K562 (cell line): ENCODE measurements around the gene PTPRU. TPM values are rescaled to one million over a fixed set of nuclear protein-coding genes. Genes with fewer than 3 reads are reported as not detected.

Source experiments
- CBX3 ChIP-seq, 2 experiments: IDR thresholded peaks; 1 replicate in 1 of 2; 2 replicates in 1 of 2; pipeline ENCODE4 v1.6.1; 2012; ENCODE audit warnings: inconsistent platforms in 2 of 2, low read length in 2 of 2, borderline replicate concordance in 1 of 2, control low read depth in 1 of 2
- ETV6 ChIP-seq, 3 experiments: fragments of 150-350 bp in 1 of 3; sonication (generic) in 1 of 3; formaldehyde crosslinking in 1 of 3; IDR thresholded peaks; 2 replicates each; pipeline versions ENCODE4 v1.6.1 to v1.8.0; 2014 to 2022; ENCODE audit warnings: borderline replicate concordance in 2 of 3, low read depth in 2 of 3, antibody characterized with exemption in 1 of 3, low read length in 1 of 3, mild to moderate bottlenecking in 1 of 3, missing genetic modification reagents in 1 of 3
- NFXL1 ChIP-seq: fragments of 450-650 bp; formaldehyde crosslinking; IDR thresholded peaks from 2 replicates; pipeline ENCODE4 v1.4.0; 2021; ENCODE audit warnings: mild to moderate bottlenecking
- TEAD4 ChIP-seq, 2 experiments: sonication (generic) in 1 of 2; formaldehyde crosslinking in 1 of 2; IDR thresholded peaks; 2 replicates each; pipeline versions ENCODE4 v1.6.1 to v1.8.0; 2012 to 2022; ENCODE audit warnings: borderline replicate concordance in 1 of 2, inconsistent platforms in 1 of 2, low read length in 1 of 2, mild to moderate bottlenecking in 1 of 2, missing genetic modification reagents in 1 of 2
- ZNF583 ChIP-seq: fragments of 250-450 bp; sonication (Bioruptor Pico); IDR thresholded peaks from 2 replicates; pipeline ENCODE4 v1.4.0; 2020
- polyA plus RNA-seq, 8 experiments: library from polyadenylated mRNA; depleted of rRNA in 4 of 8; stranded (reverse) in 5 of 8; unstranded in 3 of 8; fragments of >200 nt; fragmentation: Nextera tagmentation in 2 of 8; fragmentation: Illumina TruSeq in 1 of 8; extraction: Ambion mirVana in 2 of 8; extraction: Trizol in 1 of 8; gene quantifications; 2 replicates each; pipeline versions ENCODE4 v1.2.1 to v1.2.3, GENCODE V29; 2011 to 2014; ENCODE audit warnings: inconsistent platforms in 1 of 8, missing spikeins in 1 of 8
- total RNA-seq, 7 experiments: library from RNA; depleted of rRNA in 6 of 7; stranded (reverse); fragments of >200 nt in 6 of 7; fragmentation: Illumina TruSeq in 2 of 7; extraction: Trizol in 2 of 7; gene quantifications; 2 replicates each; pipeline versions ENCODE4 v1.2.1 to v1.2.3, GENCODE V29; 2011 to 2021; ENCODE audit warnings: low replicate concordance in 1 of 7
- TF ChIP-seq, protein P1 (sequence below): fragments of 200-600 bp; sonication (generic); IDR thresholded peaks from one replicate; pipeline ENCODE4 v1.6.1; 2012; ENCODE audit warnings: mild to moderate bottlenecking, low read depth, low read length, inconsistent platforms
- TF ChIP-seq, protein P2 (sequence below): sonication (generic); formaldehyde crosslinking; IDR thresholded peaks from 2 replicates; pipeline ENCODE4 v1.8.0; 2022; ENCODE audit warnings: missing genetic modification reagents, mild to moderate bottlenecking, borderline replicate concordance

PTPRU gene
- total and polyA plus RNA-seq, 9 of the 15 experiments (the other 6 are each of a cell fraction or from before 2014, with no cell fraction given), result 0.01 to 2.9 (median 1.0) TPM

GRCh38 chr1:29349871-29350491 is 113.7 kb downstream of the PTPRU start (continued):
- TF ChIP-seq, protein P1, sequence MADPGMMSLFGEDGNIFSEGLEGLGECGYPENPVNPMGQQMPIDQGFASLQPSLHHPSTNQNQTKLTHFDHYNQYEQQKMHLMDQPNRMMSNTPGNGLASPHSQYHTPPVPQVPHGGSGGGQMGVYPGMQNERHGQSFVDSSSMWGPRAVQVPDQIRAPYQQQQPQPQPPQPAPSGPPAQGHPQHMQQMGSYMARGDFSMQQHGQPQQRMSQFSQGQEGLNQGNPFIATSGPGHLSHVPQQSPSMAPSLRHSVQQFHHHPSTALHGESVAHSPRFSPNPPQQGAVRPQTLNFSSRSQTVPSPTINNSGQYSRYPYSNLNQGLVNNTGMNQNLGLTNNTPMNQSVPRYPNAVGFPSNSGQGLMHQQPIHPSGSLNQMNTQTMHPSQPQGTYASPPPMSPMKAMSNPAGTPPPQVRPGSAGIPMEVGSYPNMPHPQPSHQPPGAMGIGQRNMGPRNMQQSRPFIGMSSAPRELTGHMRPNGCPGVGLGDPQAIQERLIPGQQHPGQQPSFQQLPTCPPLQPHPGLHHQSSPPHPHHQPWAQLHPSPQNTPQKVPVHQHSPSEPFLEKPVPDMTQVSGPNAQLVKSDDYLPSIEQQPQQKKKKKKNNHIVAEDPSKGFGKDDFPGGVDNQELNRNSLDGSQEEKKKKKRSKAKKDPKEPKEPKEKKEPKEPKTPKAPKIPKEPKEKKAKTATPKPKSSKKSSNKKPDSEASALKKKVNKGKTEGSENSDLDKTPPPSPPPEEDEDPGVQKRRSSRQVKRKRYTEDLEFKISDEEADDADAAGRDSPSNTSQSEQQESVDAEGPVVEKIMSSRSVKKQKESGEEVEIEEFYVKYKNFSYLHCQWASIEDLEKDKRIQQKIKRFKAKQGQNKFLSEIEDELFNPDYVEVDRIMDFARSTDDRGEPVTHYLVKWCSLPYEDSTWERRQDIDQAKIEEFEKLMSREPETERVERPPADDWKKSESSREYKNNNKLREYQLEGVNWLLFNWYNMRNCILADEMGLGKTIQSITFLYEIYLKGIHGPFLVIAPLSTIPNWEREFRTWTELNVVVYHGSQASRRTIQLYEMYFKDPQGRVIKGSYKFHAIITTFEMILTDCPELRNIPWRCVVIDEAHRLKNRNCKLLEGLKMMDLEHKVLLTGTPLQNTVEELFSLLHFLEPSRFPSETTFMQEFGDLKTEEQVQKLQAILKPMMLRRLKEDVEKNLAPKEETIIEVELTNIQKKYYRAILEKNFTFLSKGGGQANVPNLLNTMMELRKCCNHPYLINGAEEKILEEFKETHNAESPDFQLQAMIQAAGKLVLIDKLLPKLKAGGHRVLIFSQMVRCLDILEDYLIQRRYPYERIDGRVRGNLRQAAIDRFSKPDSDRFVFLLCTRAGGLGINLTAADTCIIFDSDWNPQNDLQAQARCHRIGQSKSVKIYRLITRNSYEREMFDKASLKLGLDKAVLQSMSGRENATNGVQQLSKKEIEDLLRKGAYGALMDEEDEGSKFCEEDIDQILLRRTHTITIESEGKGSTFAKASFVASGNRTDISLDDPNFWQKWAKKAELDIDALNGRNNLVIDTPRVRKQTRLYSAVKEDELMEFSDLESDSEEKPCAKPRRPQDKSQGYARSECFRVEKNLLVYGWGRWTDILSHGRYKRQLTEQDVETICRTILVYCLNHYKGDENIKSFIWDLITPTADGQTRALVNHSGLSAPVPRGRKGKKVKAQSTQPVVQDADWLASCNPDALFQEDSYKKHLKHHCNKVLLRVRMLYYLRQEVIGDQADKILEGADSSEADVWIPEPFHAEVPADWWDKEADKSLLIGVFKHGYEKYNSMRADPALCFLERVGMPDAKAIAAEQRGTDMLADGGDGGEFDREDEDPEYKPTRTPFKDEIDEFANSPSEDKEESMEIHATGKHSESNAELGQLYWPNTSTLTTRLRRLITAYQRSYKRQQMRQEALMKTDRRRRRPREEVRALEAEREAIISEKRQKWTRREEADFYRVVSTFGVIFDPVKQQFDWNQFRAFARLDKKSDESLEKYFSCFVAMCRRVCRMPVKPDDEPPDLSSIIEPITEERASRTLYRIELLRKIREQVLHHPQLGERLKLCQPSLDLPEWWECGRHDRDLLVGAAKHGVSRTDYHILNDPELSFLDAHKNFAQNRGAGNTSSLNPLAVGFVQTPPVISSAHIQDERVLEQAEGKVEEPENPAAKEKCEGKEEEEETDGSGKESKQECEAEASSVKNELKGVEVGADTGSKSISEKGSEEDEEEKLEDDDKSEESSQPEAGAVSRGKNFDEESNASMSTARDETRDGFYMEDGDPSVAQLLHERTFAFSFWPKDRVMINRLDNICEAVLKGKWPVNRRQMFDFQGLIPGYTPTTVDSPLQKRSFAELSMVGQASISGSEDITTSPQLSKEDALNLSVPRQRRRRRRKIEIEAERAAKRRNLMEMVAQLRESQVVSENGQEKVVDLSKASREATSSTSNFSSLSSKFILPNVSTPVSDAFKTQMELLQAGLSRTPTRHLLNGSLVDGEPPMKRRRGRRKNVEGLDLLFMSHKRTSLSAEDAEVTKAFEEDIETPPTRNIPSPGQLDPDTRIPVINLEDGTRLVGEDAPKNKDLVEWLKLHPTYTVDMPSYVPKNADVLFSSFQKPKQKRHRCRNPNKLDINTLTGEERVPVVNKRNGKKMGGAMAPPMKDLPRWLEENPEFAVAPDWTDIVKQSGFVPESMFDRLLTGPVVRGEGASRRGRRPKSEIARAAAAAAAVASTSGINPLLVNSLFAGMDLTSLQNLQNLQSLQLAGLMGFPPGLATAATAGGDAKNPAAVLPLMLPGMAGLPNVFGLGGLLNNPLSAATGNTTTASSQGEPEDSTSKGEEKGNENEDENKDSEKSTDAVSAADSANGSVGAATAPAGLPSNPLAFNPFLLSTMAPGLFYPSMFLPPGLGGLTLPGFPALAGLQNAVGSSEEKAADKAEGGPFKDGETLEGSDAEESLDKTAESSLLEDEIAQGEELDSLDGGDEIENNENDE, result no peak
- TF ChIP-seq ETV6 (IDR thresholded peaks at IDR 0.05; ENCODE audit: borderline replicate concordance in 1 of 2, low read depth in 2 of 2, low read length in 1 of 2) (no peak), ETV6 (CRISPR knock-in tag; IDR thresholded peaks at IDR 0.05; ENCODE audit: borderline replicate concordance) (no peak), NFXL1 (no peak), TEAD4 (IDR thresholded peaks at IDR 0.05; ENCODE audit: low read length) (no peak), TEAD4 (CRISPR knock-in tag; IDR thresholded peaks at IDR 0.05; ENCODE audit: borderline replicate concordance) (no peak), ZNF583 (CRISPR knock-in tag) (no peak; the same call in 1 of the 2 replicates), CBX3 (IDR thresholded peaks at IDR 0.05; ENCODE audit: borderline replicate concordance in 1 of 2, low read length in 2 of 2) (peak; percentile 77 to 88)
- TF ChIP-seq, protein P2, sequence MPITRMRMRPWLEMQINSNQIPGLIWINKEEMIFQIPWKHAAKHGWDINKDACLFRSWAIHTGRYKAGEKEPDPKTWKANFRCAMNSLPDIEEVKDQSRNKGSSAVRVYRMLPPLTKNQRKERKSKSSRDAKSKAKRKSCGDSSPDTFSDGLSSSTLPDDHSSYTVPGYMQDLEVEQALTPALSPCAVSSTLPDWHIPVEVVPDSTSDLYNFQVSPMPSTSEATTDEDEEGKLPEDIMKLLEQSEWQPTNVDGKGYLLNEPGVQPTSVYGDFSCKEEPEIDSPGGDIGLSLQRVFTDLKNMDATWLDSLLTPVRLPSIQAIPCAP (CRISPR knock-in tag), result 0 out of 2 replicates have a peak, but pooled peaks have one; percentile 81
